Body of pancreas (tissue), 4 donors: ENCODE results near the gene C1QC.

Experiments used
- POLR2A ChIP-seq, 3 donors: fragments of 450-650 bp; IDR thresholded peaks; one replicate each; pipeline ENCODE4 v1.6.1; 2016; ENCODE audit warnings: antibody characterized with exemption in 3 of 3, mild to moderate bottlenecking in 2 of 3
- TF ChIP-seq, protein P1 (sequence below), 7 experiments: fragments of 450-650 bp in 4 of 7; fragments of 200-600 bp in 3 of 7; sonication (generic) in 3 of 7; IDR thresholded peaks; one replicate each; pipeline ENCODE4 v1.5.1; 2016 to 2019; ENCODE audit warnings: antibody characterized with exemption in 7 of 7

DNA sequence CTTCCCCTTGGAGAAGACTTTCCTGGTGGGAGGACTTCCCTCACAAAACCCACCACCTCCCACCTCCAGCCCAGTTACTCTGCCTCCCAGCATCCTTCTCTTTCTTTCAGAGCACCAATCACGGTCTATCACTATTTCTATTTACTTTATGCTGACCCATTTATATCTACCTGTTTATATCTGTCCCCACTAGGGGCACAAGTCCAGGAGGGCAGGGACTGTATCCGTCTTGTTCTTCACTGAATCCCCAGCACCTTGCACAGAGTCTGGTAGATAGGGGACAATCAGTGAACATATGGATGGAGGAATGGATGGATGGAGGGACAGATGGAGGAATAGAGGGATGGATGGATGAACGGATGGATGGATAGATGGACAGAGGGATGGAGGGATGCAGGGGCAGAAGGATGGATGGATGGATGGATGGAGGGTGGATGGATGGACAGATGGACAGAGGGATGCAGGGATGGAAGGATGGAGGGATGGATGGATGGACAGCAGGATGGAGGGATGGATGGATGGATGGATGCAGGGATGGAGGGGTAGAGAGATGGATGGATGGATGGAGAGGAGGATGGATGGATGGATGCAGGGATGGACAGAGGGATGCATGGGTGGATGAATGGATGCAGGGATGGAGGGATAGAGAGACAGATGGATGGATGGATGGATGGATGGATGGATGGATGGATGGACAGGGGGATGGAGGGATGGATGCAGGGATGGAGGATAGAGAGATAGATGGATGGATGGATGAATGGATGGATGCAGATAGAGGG lies 15.1 kb downstream of the C1QC start:
- TF ChIP-seq, protein P1, sequence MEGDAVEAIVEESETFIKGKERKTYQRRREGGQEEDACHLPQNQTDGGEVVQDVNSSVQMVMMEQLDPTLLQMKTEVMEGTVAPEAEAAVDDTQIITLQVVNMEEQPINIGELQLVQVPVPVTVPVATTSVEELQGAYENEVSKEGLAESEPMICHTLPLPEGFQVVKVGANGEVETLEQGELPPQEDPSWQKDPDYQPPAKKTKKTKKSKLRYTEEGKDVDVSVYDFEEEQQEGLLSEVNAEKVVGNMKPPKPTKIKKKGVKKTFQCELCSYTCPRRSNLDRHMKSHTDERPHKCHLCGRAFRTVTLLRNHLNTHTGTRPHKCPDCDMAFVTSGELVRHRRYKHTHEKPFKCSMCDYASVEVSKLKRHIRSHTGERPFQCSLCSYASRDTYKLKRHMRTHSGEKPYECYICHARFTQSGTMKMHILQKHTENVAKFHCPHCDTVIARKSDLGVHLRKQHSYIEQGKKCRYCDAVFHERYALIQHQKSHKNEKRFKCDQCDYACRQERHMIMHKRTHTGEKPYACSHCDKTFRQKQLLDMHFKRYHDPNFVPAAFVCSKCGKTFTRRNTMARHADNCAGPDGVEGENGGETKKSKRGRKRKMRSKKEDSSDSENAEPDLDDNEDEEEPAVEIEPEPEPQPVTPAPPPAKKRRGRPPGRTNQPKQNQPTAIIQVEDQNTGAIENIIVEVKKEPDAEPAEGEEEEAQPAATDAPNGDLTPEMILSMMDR (IDR thresholded peaks at IDR 0.05) = no peak
- no peak for TF ChIP-seq POLR2A (IDR thresholded peaks at IDR 0.05)
